ENCODE data around the gene DNAJB12.
A peak's percentile ranks its signal among the peaks of the same experiment; 100 is the strongest.

DNA sequence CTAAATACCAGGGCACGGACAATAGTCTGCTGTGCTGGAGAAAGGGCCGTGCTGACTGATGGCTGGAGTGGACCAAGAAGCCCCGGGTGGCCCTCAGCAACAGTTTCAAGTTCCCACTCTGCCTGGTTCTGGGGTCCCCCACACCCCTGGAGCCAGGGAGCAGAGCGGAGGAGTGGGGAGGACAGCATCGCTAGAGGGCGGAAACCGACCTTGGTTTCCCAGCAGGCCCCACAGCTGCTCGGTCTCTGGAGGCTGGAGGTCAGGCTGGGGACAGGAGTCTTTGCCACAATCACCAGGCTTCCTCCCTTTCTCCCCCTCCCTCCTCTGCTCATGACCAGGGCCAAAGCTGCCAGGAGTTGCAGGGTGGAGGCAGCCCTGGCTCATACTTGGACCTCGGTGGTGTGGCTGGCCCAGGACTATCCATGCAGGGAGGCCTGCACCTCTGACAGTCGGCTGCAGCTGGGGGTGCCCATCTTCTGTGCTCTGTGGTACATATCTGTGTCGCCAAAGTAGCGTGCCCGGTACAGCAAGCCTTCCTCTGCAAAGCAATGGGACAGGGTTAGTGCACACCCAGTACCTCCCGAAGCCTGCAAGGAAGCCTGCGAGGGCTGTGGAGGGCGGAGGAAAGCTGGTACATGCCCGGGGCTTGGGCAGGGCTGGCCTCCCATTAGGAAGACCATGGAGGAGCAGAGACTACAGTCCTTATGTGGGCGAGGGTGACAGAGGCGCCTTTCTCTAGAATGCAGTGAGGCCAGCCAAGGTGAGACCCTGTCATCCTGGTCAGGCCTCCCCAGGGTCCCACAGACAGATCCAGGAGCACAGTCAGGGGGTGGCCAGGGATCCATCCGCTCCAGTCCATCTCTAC lies 19.1 kb downstream of the DNAJB12 start:
- TF ChIP-seq TCF12 (IDR thresholded peaks at IDR 0.05; ENCODE audit: low read depth, low read length) (peak; percentile 90; the same call in 1 of the 2 replicates), EP300 (IDR thresholded peaks at IDR 0.05; ENCODE audit: borderline replicate concordance in 1 of 2, control insufficient read depth in 1 of 2, low read depth in 2 of 2, low read length in 2 of 2) (peak in 1 of 2 experiments; percentile 17; a peak in 1 of 4 replicates), CTCF (IDR thresholded peaks at IDR 0.05 in 2 of 3, conservative IDR thresholded peaks at IDR 0.05 in 1 of 3; ENCODE audit: control insufficient read depth in 2 of 3, extremely low read depth in 1 of 3, insufficient read depth in 1 of 3, low read depth in 3 of 3, low read length in 3 of 3) (peak; percentile 22 to 32 (median 29); a peak in 2 of 6 replicates), SUZ12 (IDR thresholded peaks at IDR 0.05; ENCODE audit: unreplicated experiment) (no peak), PAX5 (IDR thresholded peaks at IDR 0.05; ENCODE audit: borderline replicate concordance, low read depth, low read length) (0 out of 2 replicates have a peak, but pooled peaks have one; percentile 42), TBL1XR1 (IDR thresholded peaks at IDR 0.05; ENCODE audit: low read depth, low read length) (no peak; the same call in 1 of the 2 replicates), SIN3A (IDR thresholded peaks at IDR 0.05; ENCODE audit: low read depth, low read length) (no peak)

All from GM12878 (cell line).